Fibroblast of lung (primary cell): ENCODE measurements around the gene DAZAP1. TPM values are rescaled to one million over a fixed set of nuclear protein-coding genes. Genes with fewer than 3 reads are reported as not detected.

Experiments used
- DNase-seq, 2 donors: peaks; one replicate each; pipeline versions ENCODE4 v3.0.0 to v3.0.0-alpha.2; 2010; ENCODE audit warnings: low read depth in 2 of 2
- H2AFZ ChIP-seq: 2 replicates; pipeline ENCODE4 v1.5.1; 2012; ENCODE audit warnings: low read length, control low read depth, inconsistent platforms
- H3K27ac ChIP-seq: 2 replicates; pipeline ENCODE4 v1.5.1; 2011; ENCODE audit warnings: low read length, control low read depth; ENCODE audit not compliant: insufficient read depth
- H3K27me3 ChIP-seq: 2 replicates; pipeline ENCODE4 v1.5.1; 2011; ENCODE audit warnings: mild to moderate bottlenecking, low read length; ENCODE audit not compliant: control insufficient read depth, insufficient read depth
- H3K36me3 ChIP-seq: 2 replicates; pipeline ENCODE4 v1.5.1; 2011; ENCODE audit warnings: low read length; ENCODE audit not compliant: control insufficient read depth, insufficient read depth
- H3K4me1 ChIP-seq: 2 replicates; pipeline ENCODE4 v1.5.1; 2011; ENCODE audit warnings: low read length; ENCODE audit not compliant: control insufficient read depth, insufficient read depth; ENCODE audit errors: extremely low read depth
- H3K4me2 ChIP-seq: 2 replicates; pipeline ENCODE4 v1.5.1; 2011; ENCODE audit warnings: low read length, control low read depth; ENCODE audit not compliant: insufficient read depth; ENCODE audit errors: extremely low read depth
- H3K4me3 ChIP-seq, 4 experiments: fragments of 200-600 bp in 1 of 4; sonication (generic) in 1 of 4; replicated peaks in 1 of 4; 2 replicates each; pipeline ENCODE4 v1.5.1; 2011 to 2016; ENCODE audit warnings: low read length in 4 of 4, low read depth in 3 of 4, mild to moderate bottlenecking in 3 of 4, control low read depth in 2 of 4, inconsistent platforms in 1 of 4, mixed read lengths in 1 of 4; ENCODE audit not compliant: insufficient read depth in 1 of 4; ENCODE audit errors: control extremely low read depth in 1 of 4
- H3K79me2 ChIP-seq: 2 replicates; pipeline ENCODE4 v1.5.1; 2012; ENCODE audit warnings: mild to moderate bottlenecking, low read length, inconsistent platforms; ENCODE audit not compliant: control insufficient read depth, insufficient read depth
- H3K9ac ChIP-seq: 2 replicates; pipeline ENCODE4 v1.5.1; 2011; ENCODE audit warnings: mild to moderate bottlenecking, low read length, control low read depth; ENCODE audit not compliant: insufficient read depth
- H3K9me3 ChIP-seq: 2 replicates; pipeline ENCODE4 v1.5.1; 2012; ENCODE audit warnings: low read depth, low read length; ENCODE audit not compliant: control insufficient read depth, insufficient read depth
- H4K20me1 ChIP-seq: 2 replicates; pipeline ENCODE4 v1.5.1; 2011; ENCODE audit warnings: low read length; ENCODE audit not compliant: control insufficient read depth, insufficient read depth; ENCODE audit errors: extremely low read depth
- CTCF ChIP-seq, 2 donors: IDR thresholded peaks in 1 of 2; conservative IDR thresholded peaks in 1 of 2; 1 replicate in 1 of 2; 2 replicates in 1 of 2; pipeline ENCODE4 v1.5.1; 2011 to 2012; ENCODE audit warnings: low read length in 2 of 2, control low read depth in 1 of 2, inconsistent platforms in 1 of 2, low read depth in 1 of 2, mild to moderate bottlenecking in 1 of 2
- EZH2 ChIP-seq: IDR thresholded peaks from 2 replicates; pipeline ENCODE4 v1.5.1; 2012; ENCODE audit warnings: low read length, control low read depth, mild to moderate bottlenecking; ENCODE audit errors: missing control alignments
- polyA plus RNA-seq, 2 donors: library from polyadenylated mRNA; depleted of rRNA in 1 of 2; stranded (reverse) in 1 of 2; unstranded in 1 of 2; fragments of >200 nt; gene quantifications; 2 replicates each; pipeline ENCODE4 v1.2.1, GENCODE V29; 2011 to 2012; ENCODE audit warnings: missing spikeins in 1 of 2
- total RNA-seq: library from RNA; depleted of rRNA; stranded (reverse); fragments of >200 nt; gene quantifications from 2 replicates; pipeline ENCODE4 v1.2.1, GENCODE V29; 2014

DAZAP1 gene
- total and polyA plus RNA-seq, 2 donors (not counting 1 experiment from before 2014, with no cell fraction given): 44.6 to 49.5 TPM

- H2AFZ ChIP-seq: no peak overlapping the region
- no peak overlapping the region for H3K4me3 ChIP-seq
- peaks cover 74% of the 10 kb centered on the region for H3K27me3 ChIP-seq
- H3K79me2 ChIP-seq: no peaks in the 10 kb centered on the region
- H3K9me3 ChIP-seq: no peaks in the 10 kb centered on the region
- H4K20me1 ChIP-seq: no peaks in the 10 kb centered on the region
- no peak overlapping the region for H3K9ac ChIP-seq
- DNase-seq: no peak
- H3K4me2 ChIP-seq: no peak overlapping the region
- TF ChIP-seq EZH2: peak; percentile 54
- no peak for TF ChIP-seq CTCF (conservative IDR thresholded peaks at IDR 0.05 in 1 of 2, IDR thresholded peaks at IDR 0.05 in 1 of 2; ENCODE audit: low read depth in 1 of 2, low read length in 2 of 2)
- no peaks in the 10 kb centered on the region for H3K36me3 ChIP-seq
- peaks cover 3% of the 10 kb centered on the region for H3K4me1 ChIP-seq
- no peak overlapping the region for H3K27ac ChIP-seq
Observed at GRCh38 chr19:1450735-1451731, 43.6 kb downstream of the DAZAP1 start.

GRCh38 chr19:1451916-1452801 lies 44.8 kb downstream of the DAZAP1 start:
- DNase-seq: no peak
- Histone ChIP-seq H4K20me1 (no peaks in the 10 kb centered on the region), H3K36me3 (no peaks in the 10 kb centered on the region), H2AFZ (no peak overlapping the region), H3K4me1 (peaks cover 3% of the 10 kb centered on the region), H3K27me3 (peaks cover 68% of the 10 kb centered on the region), H3K9me3 (no peaks in the 10 kb centered on the region), H3K9ac (no peak overlapping the region), H3K27ac (no peak overlapping the region), H3K4me3 (no peak overlapping the region), H3K79me2 (no peaks in the 10 kb centered on the region), H3K4me2 (no peak overlapping the region)
- no peak for TF ChIP-seq CTCF (conservative IDR thresholded peaks at IDR 0.05 in 1 of 2, IDR thresholded peaks at IDR 0.05 in 1 of 2; ENCODE audit: low read depth in 1 of 2, low read length in 2 of 2)
- TF ChIP-seq EZH2: peak; percentile 91
